ENCODE measurements around the gene TMEM134.
"Not testable (repeated sequence)": the region's sequence is repeated elsewhere in the genome, so short reads cannot be mapped to it uniquely, and the experiment has no call there.

TMEM134 gene

GRCh38 chr11:67489203-67489884, 20.3 kb upstream of the TMEM134 start:
- no peak for TF ChIP-seq CTCF (IDR thresholded peaks at IDR 0.05; ENCODE audit: insufficient read depth, missing control alignments)
- DNase-seq (ENCODE audit: insufficient read length, low spot score) (no peak), FAIRE-seq (no peak)

GRCh38 chr11:67486481-67487195, 17.6 kb upstream of the TMEM134 start:
- TF ChIP-seq CTCF (IDR thresholded peaks at IDR 0.05; ENCODE audit: insufficient read depth, missing control alignments), result no peak
- DNase-seq (ENCODE audit: insufficient read length, low spot score), result no peak
- no peak for FAIRE-seq

GRCh38 chr11:67485873-67486361, 16.9 kb upstream of the TMEM134 start:
- FAIRE-seq; DNase-seq (ENCODE audit: insufficient read length, low spot score): not testable (repeated sequence)

- DNase-seq (ENCODE audit: insufficient read length, low spot score), result no peak
- FAIRE-seq, result no peak
- TF ChIP-seq CTCF (IDR thresholded peaks at IDR 0.05; ENCODE audit: insufficient read depth, missing control alignments), result no peak
These were observed 15.8 kb upstream of the TMEM134 start for GRCh38 chr11:67484847-67485311.

GRCh38 chr11:67483831-67484665, 15.0 kb upstream of the TMEM134 start:
- TF ChIP-seq CTCF (IDR thresholded peaks at IDR 0.05; ENCODE audit: insufficient read depth, missing control alignments), result no peak
- no peak for DNase-seq (ENCODE audit: insufficient read length, low spot score)
- no peak for FAIRE-seq

- no peak for TF ChIP-seq CTCF (IDR thresholded peaks at IDR 0.05; ENCODE audit: insufficient read depth, missing control alignments)
- DNase-seq (ENCODE audit: insufficient read length, low spot score) (peak; percentile 98), FAIRE-seq (no peak)
These were observed 14.1 kb upstream of the TMEM134 start, which contains the start of gene AIP for GRCh38 chr11:67482827-67483798. AIP (plus strand) TSS chr11:67483026; CDS start chr11:67483159, 133 bp downstream.

Data from D721Med (cell line).